Gastrocnemius medialis (tissue), 4 donors: ENCODE measurements around the gene DKKL1. TPM values are rescaled to one million over a fixed set of nuclear protein-coding genes. Genes with fewer than 3 reads are reported as not detected.

Experiments
- ATAC-seq, 2 donors: fragments of 150-250 bp; one replicate each; pipeline ENCODE4 v1.9.1; 2016
- DNase-seq, 2 donors: peaks; one replicate each; pipeline ENCODE4 v3.0.0-alpha.2; 2019
- H3K27ac ChIP-seq, 4 donors: fragments of 200-600 bp; sonication (generic); 1 replicate in 1 of 4; 2 replicates in 3 of 4; pipeline ENCODE4 v1.5.1; 2016 to 2018; ENCODE audit warnings: mild to moderate bottlenecking in 2 of 4, moderate library complexity in 1 of 4
- H3K27me3 ChIP-seq, 3 donors: fragments of 200-600 bp; sonication (generic) in 2 of 3; 1 replicate in 1 of 3; 2 replicates in 2 of 3; pipeline versions ENCODE4 v1.5.1 to v1.6.0; 2016 to 2019; ENCODE audit warnings: mild to moderate bottlenecking in 1 of 3, moderate library complexity in 1 of 3
- H3K36me3 ChIP-seq, 2 donors: fragments of 200-600 bp; sonication (generic) in 1 of 2; one replicate each; pipeline ENCODE4 v1.5.1; 2017 to 2018
- H3K4me1 ChIP-seq, 2 donors: fragments of 200-600 bp; sonication (generic) in 1 of 2; one replicate each; pipeline ENCODE4 v1.5.1; 2016 to 2017; ENCODE audit warnings: mild to moderate bottlenecking in 2 of 2
- H3K4me3 ChIP-seq, 4 donors: fragments of 200-600 bp; sonication (generic) in 3 of 4; 1 replicate in 1 of 4; 2 replicates in 3 of 4; pipeline ENCODE4 v1.5.1; 2016 to 2019; ENCODE audit warnings: mild to moderate bottlenecking in 2 of 4
- H3K9me3 ChIP-seq, 3 donors: fragments of 200-600 bp; sonication (generic) in 2 of 3; 1 replicate in 1 of 3; 2 replicates in 2 of 3; pipeline ENCODE4 v1.5.1; 2016 to 2019
- CTCF ChIP-seq, 5 experiments: fragments of 450-650 bp in 3 of 5; fragments of 200-600 bp in 2 of 5; sonication (generic) in 2 of 5; IDR thresholded peaks in 4 of 5; conservative IDR thresholded peaks in 1 of 5; 1 replicate in 4 of 5; 2 replicates in 1 of 5; pipeline ENCODE4 v1.5.1; 2016 to 2019; ENCODE audit warnings: antibody characterized with exemption in 5 of 5, mild to moderate bottlenecking in 3 of 5, moderate library complexity in 3 of 5
- POLR2A ChIP-seq, 2 donors: fragments of 450-650 bp; IDR thresholded peaks; one replicate each; pipeline ENCODE4 v1.6.1; 2017; ENCODE audit warnings: antibody characterized with exemption in 2 of 2, mild to moderate bottlenecking in 2 of 2, moderate library complexity in 2 of 2
- in situ Hi-C, 4 donors: fragments of 200-750 bp; cut with MboI; loops; one replicate each; pipeline versions ENCODE4 v1.15.0 to v1.8.0; 2017; ENCODE audit warnings: low sequenced_read_pairs in 4 of 4
- intact Hi-C: fragments of 100-400 bp; cut with DNase I; formaldehyde crosslinking; loops from one replicate; pipeline ENCODE4 v1.15.1; 2023; ENCODE audit warnings: low total_unique reads
- total RNA-seq, 4 donors: library from RNA; depleted of rRNA; stranded (reverse); fragments of >200 nt; gene quantifications; one replicate each; pipeline versions ENCODE4 v1.1.0 to v1.2.3, GENCODE V29; 2016

Gene DKKL1
- not detected for total RNA-seq

- ATAC-seq (peak; percentile 84 to 91), DNase-seq (peak; percentile 94 to 95)
- H3K4me1 ChIP-seq = peaks cover 0 to 14% of the 10 kb centered on the region in 2 donors
- intact Hi-C loops = loop anchor here (2.0 kb wide), 1 partner anchor 79 kb away; no protein-coding TSS in a partner anchor
- in situ Hi-C loops = no loop called here
- TF ChIP-seq CTCF (IDR thresholded peaks at IDR 0.05 in 4 of 5, conservative IDR thresholded peaks at IDR 0.05 in 1 of 5) (no peak), POLR2A (IDR thresholded peaks at IDR 0.05) (peak; percentile 55 to 80)
- peak within 1 kb of the TSS; percentile 68 to 72 (median 68) for H3K4me3 ChIP-seq
- no peaks in the 10 kb centered on the region for H3K36me3 ChIP-seq
- no peaks in the 10 kb centered on the region for H3K9me3 ChIP-seq
- peak within 1 kb of the TSS; percentile 82 to 91 (median 84) for H3K27ac ChIP-seq
- H3K27me3 ChIP-seq = peaks cover 5 to 31% (median 27%) of the 10 kb centered on the region in 3 donors
Observed at GRCh38 chr19:49363268-49364082, at the start of gene DKKL1. Gene DKKL1, plus strand, starts transcription at chr19:49363877. Its CDS starts 122 bp downstream, at chr19:49363999.

- Histone ChIP-seq H3K9me3 (peaks cover 0 to 4% (median 0%) of the 10 kb centered on the region in 3 donors), H3K36me3 (no peaks in the 10 kb centered on the region), H3K27ac (no peak overlapping the region), H3K4me3 (no peak overlapping the region), H3K4me1 (peaks cover 0 to 5% of the 10 kb centered on the region in 2 donors), H3K27me3 (no peaks in the 10 kb centered on the region)
- ATAC-seq (no peak), DNase-seq (no peak)
- TF ChIP-seq CTCF (IDR thresholded peaks at IDR 0.05 in 4 of 5, conservative IDR thresholded peaks at IDR 0.05 in 1 of 5) (no peak), POLR2A (IDR thresholded peaks at IDR 0.05) (no peak)
- in situ Hi-C loops = no loop called here
- intact Hi-C loops = no loop called here
Observed at GRCh38 chr19:49315111-49315510, 48.6 kb upstream of the DKKL1 start.

GRCh38 chr19:49316284-49316683, 47.4 kb upstream of the DKKL1 start:
- no peak for ATAC-seq
- DNase-seq = no peak
- intact Hi-C loops = no loop called here
- H3K36me3 ChIP-seq = no peaks in the 10 kb centered on the region
- H3K27ac ChIP-seq = no peak overlapping the region
- peaks cover 0 to 5% of the 10 kb centered on the region in 2 donors for H3K4me1 ChIP-seq
- no peaks in the 10 kb centered on the region for H3K27me3 ChIP-seq
- no peak overlapping the region for H3K4me3 ChIP-seq
- no peak for TF ChIP-seq CTCF (IDR thresholded peaks at IDR 0.05 in 4 of 5, conservative IDR thresholded peaks at IDR 0.05 in 1 of 5)
- no peak for TF ChIP-seq POLR2A (IDR thresholded peaks at IDR 0.05)
- H3K9me3 ChIP-seq = peaks cover 0 to 4% (median 0%) of the 10 kb centered on the region in 3 donors
- in situ Hi-C loops = no loop called here

- no peak overlapping the region for H3K27ac ChIP-seq
- H3K27me3 ChIP-seq = no peaks in the 10 kb centered on the region
- in situ Hi-C loops = no loop called here
- peaks cover 0 to 4% (median 0%) of the 10 kb centered on the region in 3 donors for H3K9me3 ChIP-seq
- peaks cover 0 to 5% of the 10 kb centered on the region in 2 donors for H3K4me1 ChIP-seq
- intact Hi-C loops = no loop called here
- ATAC-seq (no peak), DNase-seq (no peak)
- no peak overlapping the region for H3K4me3 ChIP-seq
- no peaks in the 10 kb centered on the region for H3K36me3 ChIP-seq
- TF ChIP-seq POLR2A (IDR thresholded peaks at IDR 0.05) (no peak), CTCF (IDR thresholded peaks at IDR 0.05 in 4 of 5, conservative IDR thresholded peaks at IDR 0.05 in 1 of 5) (no peak)
Observed at GRCh38 chr19:49318296-49318695, 45.4 kb upstream of the DKKL1 start.
